Kidney capillary endothelial cell (primary cell): ENCODE measurements around the gene RNGTT.
A peak's percentile ranks its signal among the peaks of the same experiment; 100 is the strongest.

Experiments
- DNase-seq: peaks from one replicate; pipeline ENCODE4 v3.0.0-alpha.2; 2018; ENCODE audit warnings: low spot score

RNGTT gene

GRCh38 chr6:88586371-88587149 is 376.9 kb downstream of the RNGTT start:
- DNase-seq = no peak

- DNase-seq = no peak
Observed at GRCh38 chr6:88585276-88585692, 378.1 kb downstream of the RNGTT start.

- DNase-seq = no peak
Observed at GRCh38 chr6:88584581-88585275, 378.7 kb downstream of the RNGTT start.

- DNase-seq = no peak
Observed at GRCh38 chr6:88577461-88577860, 386.0 kb downstream of the RNGTT start.

GRCh38 chr6:88575536-88575935 is 387.9 kb downstream of the RNGTT start:
- no peak for DNase-seq

- DNase-seq = no peak
Observed at GRCh38 chr6:88574651-88575050, 388.8 kb downstream of the RNGTT start.

GRCh38 chr6:88574031-88574430 is 389.4 kb downstream of the RNGTT start:
- DNase-seq = no peak

- DNase-seq = no peak
Observed at GRCh38 chr6:88573561-88573960, 389.9 kb downstream of the RNGTT start.

- DNase-seq = no peak
Observed at GRCh38 chr6:88572449-88573139, 390.8 kb downstream of the RNGTT start.

GRCh38 chr6:88569959-88570358 is 393.5 kb downstream of the RNGTT start:
- DNase-seq = no peak

- no peak for DNase-seq
Observed at GRCh38 chr6:88567696-88568095, 395.7 kb downstream of the RNGTT start.

GRCh38 chr6:88566746-88567534 is 396.5 kb downstream of the RNGTT start:
- DNase-seq = no peak

GRCh38 chr6:88565836-88566235 is 397.6 kb downstream of the RNGTT start:
- DNase-seq = no peak

GRCh38 chr6:88565409-88565811 is 398.0 kb downstream of the RNGTT start:
- no peak for DNase-seq

- DNase-seq = no peak
Observed at GRCh38 chr6:88563277-88563625, 400.2 kb downstream of the RNGTT start.

- DNase-seq = no peak
Observed at GRCh38 chr6:88562353-88563276, 400.8 kb downstream of the RNGTT start.

GRCh38 chr6:88561954-88562315 is 401.5 kb downstream of the RNGTT start:
- DNase-seq = no peak

- DNase-seq = peak; percentile 8
Observed at GRCh38 chr6:88561034-88561953, 402.1 kb downstream of the RNGTT start.
